ENCODE results near the gene TSSK6.

Gene TSSK6

GRCh38 chr19:19544257-19544953 is 29.1 kb upstream of the TSSK6 start:
- no peak for DNase-seq

- no peak for DNase-seq
These were observed 28.3 kb upstream of the TSSK6 start for GRCh38 chr19:19543640-19544039.

GRCh38 chr19:19543101-19543500 is 27.8 kb upstream of the TSSK6 start:
- no peak for DNase-seq

- DNase-seq: no peak
These were observed 27.2 kb upstream of the TSSK6 start for GRCh38 chr19:19542507-19542906.

- DNase-seq: no peak
These were observed 26.3 kb upstream of the TSSK6 start for GRCh38 chr19:19541616-19542015.

- no peak for DNase-seq
These were observed 25.6 kb upstream of the TSSK6 start for GRCh38 chr19:19540715-19541515.

GRCh38 chr19:19540064-19540714 is 24.8 kb upstream of the TSSK6 start:
- DNase-seq: no peak

GRCh38 chr19:19539698-19540063 is 24.3 kb upstream of the TSSK6 start:
- no peak for DNase-seq

- DNase-seq: no peak
These were observed 23.4 kb upstream of the TSSK6 start for GRCh38 chr19:19538785-19539166.

- peak; percentile 30 for DNase-seq
These were observed 22.9 kb upstream of the TSSK6 start, which contains the start of gene CILP2 for GRCh38 chr19:19538061-19538784. TSS of gene CILP2 (plus strand) at chr19:19538265. CDS start at chr19:19538350, 85 bp downstream.

- peak; percentile 16 for DNase-seq
These were observed 22.0 kb upstream of the TSSK6 start for GRCh38 chr19:19537075-19538048.

GRCh38 chr19:19535311-19536191 is 20.2 kb upstream of the TSSK6 start:
- no peak for DNase-seq

- no peak for DNase-seq
These were observed 19.4 kb upstream of the TSSK6 start for GRCh38 chr19:19534556-19535265.

- DNase-seq: no peak
These were observed 18.5 kb upstream of the TSSK6 start for GRCh38 chr19:19533841-19534240.

GRCh38 chr19:19532806-19533701 is 17.7 kb upstream of the TSSK6 start:
- DNase-seq: no peak

GRCh38 chr19:19531951-19532805 is 16.8 kb upstream of the TSSK6 start:
- peak; percentile 38 for DNase-seq

- DNase-seq: no peak
These were observed 15.5 kb upstream of the TSSK6 start for GRCh38 chr19:19530889-19531288.

- DNase-seq: no peak
These were observed 15.1 kb upstream of the TSSK6 start for GRCh38 chr19:19530423-19530804.
